Measurements from ENCODE around the gene ACTMAP.

DNA sequence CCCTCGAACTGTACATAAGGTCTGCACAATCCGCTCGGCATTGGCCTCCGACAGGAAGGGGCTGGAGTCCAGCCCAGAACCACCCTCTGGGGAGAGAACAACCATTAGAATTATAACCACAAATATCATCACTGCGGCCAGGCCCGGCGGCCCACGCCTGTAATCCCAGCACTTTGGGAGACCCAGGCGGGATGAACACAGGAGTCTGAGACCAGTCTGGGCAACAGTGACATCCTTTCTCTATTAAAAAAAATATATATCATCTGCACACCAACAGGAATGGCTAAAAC is 45.0 kb downstream of the ACTMAP start:
- TF ChIP-seq POLR2AphosphoS5 (IDR thresholded peaks at IDR 0.05; ENCODE audit: low read depth, low read length) (no peak), POLR2A (IDR thresholded peaks at IDR 0.05; ENCODE audit: low read depth, low read length) (no peak)

Data from GM12892 (cell line).